ENCODE results near the gene PDE3A. TPM values are rescaled to one million over a fixed set of nuclear protein-coding genes. Genes with fewer than 3 reads are reported as not detected.

Gene PDE3A
- total RNA-seq, 6 experiments from 2014 or later: 0.02 to 0.07 (median 0.03) TPM; not detected in 3

DNA sequence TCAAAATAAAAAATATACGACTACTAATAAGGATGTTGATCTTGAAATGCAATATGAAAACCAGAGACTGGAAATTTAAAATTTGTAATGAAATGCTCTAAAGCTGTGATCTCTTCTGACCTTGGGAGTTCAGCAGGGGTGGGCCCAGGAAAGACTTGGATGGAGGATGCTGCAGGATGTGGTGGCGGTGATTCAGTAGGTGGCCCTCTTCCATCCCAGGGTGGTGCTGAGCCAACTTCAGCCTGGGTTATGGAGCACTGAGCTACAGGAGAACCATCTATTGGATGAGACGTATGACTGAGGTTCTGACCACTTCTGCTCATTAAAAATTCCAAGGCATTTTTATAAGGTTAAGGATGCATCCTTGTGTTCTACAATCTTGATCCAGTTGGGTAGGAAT, 6.9 kb upstream of the PDE3A start:
- no peak for DNase-seq
- no peaks in the 10 kb centered on the region for H3K36me3 Mint-ChIP-seq (ENCODE audit: low read depth)
- no peak overlapping the region for H3K4me3 Mint-ChIP-seq
- H3K4me1 Mint-ChIP-seq (ENCODE audit: low read depth): no peaks in the 10 kb centered on the region
- no peaks in the 10 kb centered on the region for H3K27me3 Mint-ChIP-seq (ENCODE audit: insufficient read depth)
- TF ChIP-seq, protein P1, sequence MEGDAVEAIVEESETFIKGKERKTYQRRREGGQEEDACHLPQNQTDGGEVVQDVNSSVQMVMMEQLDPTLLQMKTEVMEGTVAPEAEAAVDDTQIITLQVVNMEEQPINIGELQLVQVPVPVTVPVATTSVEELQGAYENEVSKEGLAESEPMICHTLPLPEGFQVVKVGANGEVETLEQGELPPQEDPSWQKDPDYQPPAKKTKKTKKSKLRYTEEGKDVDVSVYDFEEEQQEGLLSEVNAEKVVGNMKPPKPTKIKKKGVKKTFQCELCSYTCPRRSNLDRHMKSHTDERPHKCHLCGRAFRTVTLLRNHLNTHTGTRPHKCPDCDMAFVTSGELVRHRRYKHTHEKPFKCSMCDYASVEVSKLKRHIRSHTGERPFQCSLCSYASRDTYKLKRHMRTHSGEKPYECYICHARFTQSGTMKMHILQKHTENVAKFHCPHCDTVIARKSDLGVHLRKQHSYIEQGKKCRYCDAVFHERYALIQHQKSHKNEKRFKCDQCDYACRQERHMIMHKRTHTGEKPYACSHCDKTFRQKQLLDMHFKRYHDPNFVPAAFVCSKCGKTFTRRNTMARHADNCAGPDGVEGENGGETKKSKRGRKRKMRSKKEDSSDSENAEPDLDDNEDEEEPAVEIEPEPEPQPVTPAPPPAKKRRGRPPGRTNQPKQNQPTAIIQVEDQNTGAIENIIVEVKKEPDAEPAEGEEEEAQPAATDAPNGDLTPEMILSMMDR (IDR thresholded peaks at IDR 0.05): no peak
- H3K9me3 Mint-ChIP-seq: no peaks in the 10 kb centered on the region
- H3K27ac Mint-ChIP-seq: no peak overlapping the region

DNA sequence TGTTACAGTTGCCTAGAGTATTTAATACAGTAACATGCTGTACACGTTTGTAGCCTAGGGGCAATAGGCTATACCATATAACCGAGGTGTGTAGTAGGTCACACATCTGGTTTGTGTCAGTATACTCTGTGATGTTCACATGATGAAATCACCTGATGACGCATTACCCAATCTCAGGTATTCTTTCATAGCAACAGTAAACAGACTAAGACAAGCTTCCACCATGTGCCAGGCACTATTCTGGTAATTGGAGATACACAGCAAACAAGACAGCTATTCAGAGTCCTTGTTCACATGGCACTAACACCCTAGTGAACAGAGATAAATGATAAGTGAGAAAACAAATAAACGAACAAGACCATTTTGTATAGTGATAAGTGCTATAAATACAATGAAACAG, 3.8 kb upstream of the PDE3A start:
- TF ChIP-seq, protein P1 (IDR thresholded peaks at IDR 0.05): no peak
- peaks cover 11% of the 10 kb centered on the region for H3K4me1 Mint-ChIP-seq (ENCODE audit: low read depth)
- no peak for DNase-seq
- peaks cover 6% of the 10 kb centered on the region for H3K27me3 Mint-ChIP-seq (ENCODE audit: insufficient read depth)
- H3K9me3 Mint-ChIP-seq: no peaks in the 10 kb centered on the region
- H3K36me3 Mint-ChIP-seq (ENCODE audit: low read depth): no peaks in the 10 kb centered on the region
- no peak overlapping the region for H3K4me3 Mint-ChIP-seq
- no peak overlapping the region for H3K27ac Mint-ChIP-seq

DNA sequence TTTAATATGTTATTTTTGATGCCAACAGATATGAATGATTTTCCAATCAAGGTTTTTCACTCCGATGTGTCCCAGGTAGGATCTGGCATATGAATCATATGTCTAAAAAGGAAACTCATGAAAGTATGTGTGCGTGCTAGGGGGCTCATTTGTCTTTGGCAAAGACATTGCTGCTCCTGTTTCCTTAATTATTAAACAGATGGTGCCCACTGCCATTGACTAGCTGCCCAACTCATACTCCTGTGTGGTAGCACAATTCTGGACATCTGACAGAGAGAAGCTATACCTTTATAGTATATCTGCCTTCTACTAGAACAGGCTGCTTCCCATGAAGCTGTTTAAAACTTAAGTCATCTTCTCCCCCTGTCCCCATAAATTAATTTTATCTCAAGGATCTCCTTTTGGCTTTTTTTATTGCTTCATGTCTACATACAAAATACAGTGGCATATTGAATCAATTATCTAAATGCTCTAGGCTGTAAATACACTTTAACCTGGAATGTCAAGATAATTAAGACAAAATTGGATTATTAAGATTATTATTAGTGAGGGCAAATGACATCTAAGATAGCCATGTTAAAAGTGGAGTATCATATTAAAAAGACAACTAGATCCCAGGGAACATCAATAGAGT, 1.4 kb upstream of the PDE3A start:
- TF ChIP-seq, protein P1 (IDR thresholded peaks at IDR 0.05): no peak
- H3K36me3 Mint-ChIP-seq (ENCODE audit: low read depth): no peaks in the 10 kb centered on the region
- no peak overlapping the region for H3K27ac Mint-ChIP-seq
- H3K4me3 Mint-ChIP-seq: no peak overlapping the region
- no peak for DNase-seq
- peaks cover 18% of the 10 kb centered on the region for H3K4me1 Mint-ChIP-seq (ENCODE audit: low read depth)
- H3K27me3 Mint-ChIP-seq (ENCODE audit: insufficient read depth): peaks cover 14% of the 10 kb centered on the region
- H3K9me3 Mint-ChIP-seq: no peaks in the 10 kb centered on the region

DNA sequence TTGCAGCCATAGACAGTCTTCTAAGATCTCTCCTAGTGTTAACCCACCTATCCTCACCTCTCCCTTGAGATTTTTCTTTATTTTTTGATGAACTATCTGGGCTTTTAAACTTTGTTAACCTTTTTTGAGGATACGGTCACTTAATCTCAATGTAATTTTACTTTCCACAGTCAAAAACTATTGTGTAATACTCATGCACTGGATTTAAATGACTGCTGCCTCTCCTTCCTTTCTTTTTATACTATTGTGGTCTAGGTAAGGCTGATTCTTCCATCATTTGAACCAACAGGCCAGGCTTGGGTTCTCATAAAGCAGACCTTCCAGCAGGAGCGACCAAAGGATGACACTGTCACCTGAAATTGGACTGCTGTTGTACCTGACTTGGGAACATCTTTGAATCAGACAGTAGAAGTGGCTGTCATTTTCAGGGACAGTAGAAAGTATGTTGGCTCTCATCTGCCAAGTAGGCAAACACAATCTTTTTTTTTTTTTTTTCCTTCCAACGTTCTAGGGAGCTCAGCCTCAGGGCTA, 689 bp upstream of the PDE3A start:
- Mint-ChIP-seq H3K4me1 (ENCODE audit: low read depth) (peaks cover 18% of the 10 kb centered on the region), H3K9me3 (no peaks in the 10 kb centered on the region), H3K36me3 (ENCODE audit: low read depth) (no peaks in the 10 kb centered on the region), H3K27me3 (ENCODE audit: insufficient read depth) (peaks cover 14% of the 10 kb centered on the region), H3K4me3 (peak overlapping the region; percentile 86), H3K27ac (no peak overlapping the region)
- no peak for DNase-seq
- TF ChIP-seq, protein P1 (IDR thresholded peaks at IDR 0.05): no peak

DNA sequence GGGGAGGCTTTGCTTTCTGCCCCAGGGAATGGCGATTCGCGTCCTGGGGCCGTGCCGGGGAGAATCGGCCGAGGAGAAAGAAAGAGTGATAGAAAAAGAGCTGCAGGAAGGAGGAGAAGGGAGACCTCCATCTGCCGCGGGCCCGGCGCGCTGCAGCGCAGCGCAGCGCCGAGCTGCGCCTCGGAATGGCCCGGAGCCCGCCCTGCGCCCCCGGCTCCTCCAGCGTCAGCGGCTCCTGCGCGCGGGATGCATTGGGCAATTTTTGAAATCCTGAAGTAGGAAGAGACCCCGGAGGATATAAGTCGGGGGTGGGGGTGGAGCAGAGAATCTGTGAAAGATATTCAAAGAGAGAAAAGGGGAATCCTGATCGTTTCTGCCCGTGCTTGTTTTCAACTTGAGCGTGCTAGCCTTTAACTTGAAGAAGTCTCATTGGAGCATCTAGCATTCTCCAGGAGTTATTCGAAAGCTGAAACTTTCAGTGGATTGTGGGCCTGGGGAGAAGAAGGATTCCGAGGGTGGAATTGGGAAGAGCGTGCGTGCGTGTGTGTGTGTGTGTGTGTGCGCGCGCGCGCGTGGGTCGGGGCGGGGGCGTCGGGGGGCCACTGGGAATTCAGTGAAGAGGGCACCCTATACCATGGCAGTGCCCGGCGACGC, 441 bp downstream of the PDE3A start:
- Mint-ChIP-seq H3K4me1 (ENCODE audit: low read depth) (peaks cover 18% of the 10 kb centered on the region), H3K27ac (no peak overlapping the region), H3K9me3 (no peaks in the 10 kb centered on the region), H3K36me3 (ENCODE audit: low read depth) (no peaks in the 10 kb centered on the region), H3K27me3 (ENCODE audit: insufficient read depth) (peaks cover 21% of the 10 kb centered on the region), H3K4me3 (peak overlapping the region; percentile 86)
- no peak for DNase-seq
- TF ChIP-seq, protein P1 (IDR thresholded peaks at IDR 0.05): no peak

Measured in HFFc6 (cell line).